ENCODE data around the gene ELOVL5.
"Not testable (repeated sequence)": the region's sequence is repeated elsewhere in the genome, so short reads cannot be mapped to it uniquely, and the experiment has no call there.

The ELOVL5 gene

GRCh38 chr6:53320964-53321363, 27.8 kb downstream of the ELOVL5 start:
- H3K4me3 ChIP-seq (ENCODE audit: low read depth in 1 of 2, low read length in 1 of 2): no peak overlapping the region
- peak overlapping the region; percentile 79 for H3K27ac ChIP-seq
- H3K36me3 ChIP-seq: no peaks in the 10 kb centered on the region
- TF ChIP-seq CTCF (IDR thresholded peaks at IDR 0.05): no peak
- no peaks in the 10 kb centered on the region for H3K9me3 ChIP-seq
- H3K27me3 ChIP-seq: no peaks in the 10 kb centered on the region
- H3K4me1 ChIP-seq (ENCODE audit: control insufficient read depth in 1 of 2, insufficient read depth in 1 of 2, low read depth in 1 of 2, low read length in 1 of 2): peaks cover 42 to 69% of the 10 kb centered on the region in 2 experiments

- no peak for TF ChIP-seq CTCF (IDR thresholded peaks at IDR 0.05)
- Histone ChIP-seq H3K9me3 (no peaks in the 10 kb centered on the region), H3K27ac (peak overlapping the region; percentile 24), H3K4me1 (ENCODE audit: control insufficient read depth in 1 of 2, insufficient read depth in 1 of 2, low read depth in 1 of 2, low read length in 1 of 2) (peaks cover 36 to 60% of the 10 kb centered on the region in 2 experiments), H3K36me3 (no peaks in the 10 kb centered on the region), H3K27me3 (no peaks in the 10 kb centered on the region), H3K4me3 (ENCODE audit: low read depth in 1 of 2, low read length in 1 of 2) (no peak overlapping the region)
These were observed 30.3 kb downstream of the ELOVL5 start for GRCh38 chr6:53318429-53318828.

- Histone ChIP-seq H3K36me3 (no peaks in the 10 kb centered on the region), H3K4me3 (ENCODE audit: low read depth in 1 of 2, low read length in 1 of 2) (no peak overlapping the region), H3K4me1 (ENCODE audit: control insufficient read depth in 1 of 2, insufficient read depth in 1 of 2, low read depth in 1 of 2, low read length in 1 of 2) (peaks cover 33 to 58% of the 10 kb centered on the region in 2 experiments), H3K27ac (peak overlapping the region; percentile 24), H3K27me3 (no peaks in the 10 kb centered on the region), H3K9me3 (no peaks in the 10 kb centered on the region)
- no peak for TF ChIP-seq CTCF (IDR thresholded peaks at IDR 0.05)
These were observed 30.9 kb downstream of the ELOVL5 start for GRCh38 chr6:53317861-53318260.

GRCh38 chr6:53317299-53317698, 31.5 kb downstream of the ELOVL5 start:
- H3K9me3 ChIP-seq; H3K4me3 ChIP-seq (ENCODE audit: low read depth in 1 of 2, low read length in 1 of 2); H3K36me3 ChIP-seq; H3K27ac ChIP-seq; H3K27me3 ChIP-seq: not testable (repeated sequence)
- H3K4me1 ChIP-seq (ENCODE audit: control insufficient read depth in 1 of 2, insufficient read depth in 1 of 2, low read depth in 1 of 2, low read length in 1 of 2): peaks cover 32 to 57% of the 10 kb centered on the region in 2 experiments

GRCh38 chr6:53316142-53316541, 32.6 kb downstream of the ELOVL5 start:
- Histone ChIP-seq H3K4me3 (ENCODE audit: low read depth in 1 of 2, low read length in 1 of 2) (no peak overlapping the region), H3K36me3 (no peaks in the 10 kb centered on the region), H3K4me1 (ENCODE audit: control insufficient read depth in 1 of 2, insufficient read depth in 1 of 2, low read depth in 1 of 2, low read length in 1 of 2) (peaks cover 32 to 57% of the 10 kb centered on the region in 2 experiments), H3K9me3 (no peaks in the 10 kb centered on the region), H3K27ac (peak overlapping the region; percentile 51), H3K27me3 (no peaks in the 10 kb centered on the region)
- no peak for TF ChIP-seq CTCF (IDR thresholded peaks at IDR 0.05)

- Histone ChIP-seq H3K9me3 (no peaks in the 10 kb centered on the region), H3K27ac (peak overlapping the region; percentile 51), H3K36me3 (no peaks in the 10 kb centered on the region), H3K4me1 (ENCODE audit: control insufficient read depth in 1 of 2, insufficient read depth in 1 of 2, low read depth in 1 of 2, low read length in 1 of 2) (peaks cover 34 to 57% of the 10 kb centered on the region in 2 experiments), H3K4me3 (ENCODE audit: low read depth in 1 of 2, low read length in 1 of 2) (no peak overlapping the region), H3K27me3 (no peaks in the 10 kb centered on the region)
- TF ChIP-seq CTCF (IDR thresholded peaks at IDR 0.05): no peak
These were observed 33.5 kb downstream of the ELOVL5 start for GRCh38 chr6:53315086-53315724.
